Neutrophil (primary cell): Measurements from ENCODE around the gene PLXNA4.

Source experiments
- H3K27ac ChIP-seq: fragments of 200-600 bp; sonication (generic); 2 replicates; pipeline ENCODE4 v1.5.1; 2016; ENCODE audit warnings: mild to moderate bottlenecking, moderate library complexity
- H3K27me3 ChIP-seq: fragments of 200-600 bp; sonication (generic); 2 replicates; pipeline ENCODE4 v1.6.0; 2016; ENCODE audit warnings: mild to moderate bottlenecking
- H3K36me3 ChIP-seq: fragments of 200-600 bp; sonication (generic); 2 replicates; pipeline ENCODE4 v1.5.1; 2017
- H3K4me1 ChIP-seq, 2 experiments: fragments of 200-600 bp in 1 of 2; sonication (generic) in 1 of 2; 1 replicate in 1 of 2; 2 replicates in 1 of 2; pipeline versions ENCODE4 v1.5.1 to v1.6.1; 2013 to 2016; ENCODE audit warnings: low read depth in 1 of 2, low read length in 1 of 2, mild to moderate bottlenecking in 1 of 2, moderate library complexity in 1 of 2; ENCODE audit not compliant: control insufficient read depth in 1 of 2, insufficient read depth in 1 of 2
- H3K4me3 ChIP-seq, 2 experiments: fragments of 200-600 bp in 1 of 2; sonication (generic) in 1 of 2; 1 replicate in 1 of 2; 2 replicates in 1 of 2; pipeline ENCODE4 v1.5.1; 2013 to 2016; ENCODE audit warnings: low read depth in 1 of 2, low read length in 1 of 2, mild to moderate bottlenecking in 1 of 2, moderate library complexity in 1 of 2
- H3K9me3 ChIP-seq: fragments of 200-600 bp; sonication (generic); 2 replicates; pipeline ENCODE4 v1.5.1; 2016
- TF ChIP-seq, protein P1 (sequence below): fragments of 200-600 bp; sonication (generic); IDR thresholded peaks from 2 replicates; pipeline ENCODE4 v1.5.1; 2016; ENCODE audit warnings: antibody characterized with exemption

Gene PLXNA4

DNA sequence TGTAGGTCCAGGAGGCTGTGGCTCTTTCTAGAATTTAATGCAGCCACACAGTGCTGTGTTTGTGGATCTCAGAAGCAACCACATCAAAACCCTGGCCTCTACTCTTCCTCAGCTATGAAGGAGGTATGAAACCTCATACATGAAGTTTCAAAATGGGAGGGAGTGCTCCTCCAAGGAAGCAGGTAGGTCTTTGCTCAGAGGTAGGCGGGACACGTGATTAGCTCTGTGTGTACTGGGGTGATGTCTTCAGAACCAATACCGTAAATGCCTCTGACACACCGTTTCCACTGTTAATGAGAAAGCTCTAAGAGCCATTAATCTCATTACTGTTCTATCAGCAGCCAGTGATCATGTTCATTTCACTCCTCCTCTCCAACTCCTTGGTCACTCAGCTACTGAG lies 126.1 kb downstream of the PLXNA4 start:
- Histone ChIP-seq H3K27me3 (no peaks in the 10 kb centered on the region), H3K4me3 (no peak overlapping the region), H3K9me3 (no peaks in the 10 kb centered on the region), H3K4me1 (no peaks in the 10 kb centered on the region), H3K27ac (no peak overlapping the region), H3K36me3 (no peaks in the 10 kb centered on the region)
- TF ChIP-seq, protein P1, sequence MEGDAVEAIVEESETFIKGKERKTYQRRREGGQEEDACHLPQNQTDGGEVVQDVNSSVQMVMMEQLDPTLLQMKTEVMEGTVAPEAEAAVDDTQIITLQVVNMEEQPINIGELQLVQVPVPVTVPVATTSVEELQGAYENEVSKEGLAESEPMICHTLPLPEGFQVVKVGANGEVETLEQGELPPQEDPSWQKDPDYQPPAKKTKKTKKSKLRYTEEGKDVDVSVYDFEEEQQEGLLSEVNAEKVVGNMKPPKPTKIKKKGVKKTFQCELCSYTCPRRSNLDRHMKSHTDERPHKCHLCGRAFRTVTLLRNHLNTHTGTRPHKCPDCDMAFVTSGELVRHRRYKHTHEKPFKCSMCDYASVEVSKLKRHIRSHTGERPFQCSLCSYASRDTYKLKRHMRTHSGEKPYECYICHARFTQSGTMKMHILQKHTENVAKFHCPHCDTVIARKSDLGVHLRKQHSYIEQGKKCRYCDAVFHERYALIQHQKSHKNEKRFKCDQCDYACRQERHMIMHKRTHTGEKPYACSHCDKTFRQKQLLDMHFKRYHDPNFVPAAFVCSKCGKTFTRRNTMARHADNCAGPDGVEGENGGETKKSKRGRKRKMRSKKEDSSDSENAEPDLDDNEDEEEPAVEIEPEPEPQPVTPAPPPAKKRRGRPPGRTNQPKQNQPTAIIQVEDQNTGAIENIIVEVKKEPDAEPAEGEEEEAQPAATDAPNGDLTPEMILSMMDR: no peak

DNA sequence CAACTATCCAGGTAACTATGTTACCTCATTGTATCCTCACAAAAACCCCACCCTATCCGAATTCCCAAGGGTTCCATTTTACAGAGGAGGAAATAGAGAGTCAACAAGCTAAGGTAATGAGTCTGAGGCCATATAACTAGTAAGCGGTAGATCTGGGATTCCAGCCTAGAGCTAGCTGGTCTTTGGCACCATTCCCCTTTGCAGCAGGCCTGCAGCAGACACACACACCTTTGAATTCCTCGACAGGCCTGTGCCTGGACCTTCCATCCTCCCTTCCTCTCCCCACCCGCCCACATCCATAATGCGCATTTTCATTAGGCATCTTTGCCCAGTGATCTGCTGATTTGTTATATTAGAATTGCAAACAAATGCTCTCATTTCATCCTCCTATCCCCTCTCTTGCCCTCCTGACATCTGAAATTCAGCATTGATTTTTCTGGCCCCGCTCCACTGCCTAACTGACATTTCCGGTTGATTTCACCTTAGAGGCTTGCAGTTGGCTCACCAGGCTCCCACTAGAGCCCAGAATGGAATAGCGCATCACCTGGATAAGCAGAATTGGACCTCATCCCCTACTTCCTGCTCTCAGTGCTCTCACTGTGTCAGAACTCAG lies 129.5 kb downstream of the PLXNA4 start:
- no peaks in the 10 kb centered on the region for H3K9me3 ChIP-seq
- no peaks in the 10 kb centered on the region for H3K27me3 ChIP-seq
- TF ChIP-seq, protein P1: no peak
- H3K27ac ChIP-seq: no peak overlapping the region
- H3K4me3 ChIP-seq: no peak overlapping the region
- no peaks in the 10 kb centered on the region for H3K36me3 ChIP-seq
- no peaks in the 10 kb centered on the region for H3K4me1 ChIP-seq

DNA sequence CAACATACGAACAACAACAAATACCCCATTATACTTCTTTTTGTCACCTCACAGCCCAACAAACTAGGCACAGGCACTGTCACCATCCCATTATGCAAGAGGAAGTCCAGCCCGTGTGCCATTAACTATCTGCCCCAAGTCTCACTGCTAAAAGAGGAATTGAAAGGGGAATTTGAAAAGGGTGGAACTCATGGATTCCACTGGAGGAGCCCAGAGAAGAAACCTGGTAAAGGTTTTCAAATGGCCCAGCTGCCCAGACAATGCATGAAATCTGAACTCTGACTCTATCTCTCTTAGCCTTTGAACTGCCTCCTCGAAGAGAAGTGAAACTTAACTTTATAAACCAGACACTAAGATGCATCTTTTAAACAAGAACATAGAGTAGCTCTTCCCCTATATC lies 130.0 kb downstream of the PLXNA4 start:
- no peak overlapping the region for H3K4me3 ChIP-seq
- H3K27ac ChIP-seq: no peak overlapping the region
- no peaks in the 10 kb centered on the region for H3K9me3 ChIP-seq
- H3K4me1 ChIP-seq: no peaks in the 10 kb centered on the region
- TF ChIP-seq, protein P1: no peak
- no peaks in the 10 kb centered on the region for H3K27me3 ChIP-seq
- H3K36me3 ChIP-seq: no peaks in the 10 kb centered on the region

DNA sequence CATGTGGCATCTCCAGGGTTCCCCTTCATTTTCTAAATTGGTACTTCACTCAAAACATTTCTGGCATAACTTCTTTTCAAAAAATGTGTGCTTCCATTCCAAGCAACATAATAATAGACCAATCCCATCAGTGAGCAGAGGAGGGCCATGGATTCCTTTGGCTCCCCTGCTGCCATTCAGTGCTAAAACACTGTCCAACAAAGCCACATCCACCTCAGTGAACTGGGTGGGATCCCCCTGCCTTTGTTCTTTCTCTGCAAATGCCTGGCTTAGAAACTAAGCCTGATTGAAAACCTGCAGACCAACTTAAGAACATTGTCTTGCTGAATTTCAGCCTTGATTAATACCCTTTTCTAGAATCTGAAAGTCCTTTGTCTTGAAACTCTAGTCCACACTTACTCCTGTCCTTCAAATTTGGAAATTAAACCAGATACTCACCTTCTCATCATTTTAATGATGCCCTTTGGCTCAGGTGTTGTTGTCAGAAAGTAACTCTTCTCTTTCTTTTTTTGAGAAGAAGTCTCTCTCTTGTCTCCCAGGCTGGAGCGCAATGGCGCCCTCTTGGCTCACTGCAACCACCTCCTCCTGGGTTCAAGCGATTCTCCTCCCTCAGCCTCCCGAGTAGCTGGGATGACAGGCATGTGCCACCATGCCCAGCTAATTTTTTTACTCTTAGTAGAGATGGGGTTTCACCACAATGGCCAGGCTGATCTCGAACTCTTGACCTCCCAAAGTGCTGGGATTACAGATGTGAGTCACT lies 132.3 kb downstream of the PLXNA4 start:
- no peaks in the 10 kb centered on the region for H3K9me3 ChIP-seq

DNA sequence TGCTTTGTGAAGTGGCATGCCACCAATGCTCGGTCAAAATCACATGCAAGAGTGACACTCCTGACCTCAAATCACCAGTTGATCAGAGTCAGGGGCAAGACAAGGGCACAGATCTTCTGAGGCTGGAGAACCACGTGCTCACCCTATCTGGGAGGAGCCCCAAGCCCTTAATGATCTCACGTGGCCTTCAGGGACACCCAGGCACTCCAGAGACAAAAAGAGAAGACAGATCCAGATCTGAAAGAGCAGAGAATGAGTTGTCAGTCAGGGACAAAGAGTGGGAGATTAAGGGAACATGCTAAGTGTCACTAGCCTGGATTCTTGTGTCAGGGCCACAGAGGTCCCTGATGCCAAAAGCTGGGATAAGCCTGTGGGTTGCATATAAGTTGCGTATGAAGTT lies 134.3 kb downstream of the PLXNA4 start:
- H3K4me1 ChIP-seq: no peaks in the 10 kb centered on the region
- H3K4me3 ChIP-seq: no peak overlapping the region
- H3K36me3 ChIP-seq: no peaks in the 10 kb centered on the region
- H3K27ac ChIP-seq: no peak overlapping the region
- H3K9me3 ChIP-seq: no peaks in the 10 kb centered on the region
- TF ChIP-seq, protein P1: no peak
- no peaks in the 10 kb centered on the region for H3K27me3 ChIP-seq

More for the DNA sequence above, 132.3 kb downstream of the PLXNA4 start:
- Histone ChIP-seq H3K27me3 (no peaks in the 10 kb centered on the region), H3K27ac (no peak overlapping the region), H3K4me3 (no peak overlapping the region), H3K4me1 (no peaks in the 10 kb centered on the region), H3K36me3 (no peaks in the 10 kb centered on the region)
- TF ChIP-seq, protein P1: no peak
